HG03342 (cell line): Measurements from ENCODE around the gene CLPSL2.
"Not testable (repeated sequence)": the region's sequence is repeated elsewhere in the genome, so short reads cannot be mapped to it uniquely, and the experiment has no call there.

ENCODE experiments used
- ATAC-seq: cut with Tn5 transposase; IDR thresholded peaks from one replicate; pipeline ENCODE4 v1.9.1; 2021; ENCODE audit warnings: mild to moderate bottlenecking, moderate library complexity; ENCODE audit not compliant: unreplicated experiment

Gene CLPSL2, protein sequence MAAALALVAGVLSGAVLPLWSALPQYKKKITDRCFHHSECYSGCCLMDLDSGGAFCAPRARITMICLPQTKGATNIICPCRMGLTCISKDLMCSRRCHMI

DNA sequence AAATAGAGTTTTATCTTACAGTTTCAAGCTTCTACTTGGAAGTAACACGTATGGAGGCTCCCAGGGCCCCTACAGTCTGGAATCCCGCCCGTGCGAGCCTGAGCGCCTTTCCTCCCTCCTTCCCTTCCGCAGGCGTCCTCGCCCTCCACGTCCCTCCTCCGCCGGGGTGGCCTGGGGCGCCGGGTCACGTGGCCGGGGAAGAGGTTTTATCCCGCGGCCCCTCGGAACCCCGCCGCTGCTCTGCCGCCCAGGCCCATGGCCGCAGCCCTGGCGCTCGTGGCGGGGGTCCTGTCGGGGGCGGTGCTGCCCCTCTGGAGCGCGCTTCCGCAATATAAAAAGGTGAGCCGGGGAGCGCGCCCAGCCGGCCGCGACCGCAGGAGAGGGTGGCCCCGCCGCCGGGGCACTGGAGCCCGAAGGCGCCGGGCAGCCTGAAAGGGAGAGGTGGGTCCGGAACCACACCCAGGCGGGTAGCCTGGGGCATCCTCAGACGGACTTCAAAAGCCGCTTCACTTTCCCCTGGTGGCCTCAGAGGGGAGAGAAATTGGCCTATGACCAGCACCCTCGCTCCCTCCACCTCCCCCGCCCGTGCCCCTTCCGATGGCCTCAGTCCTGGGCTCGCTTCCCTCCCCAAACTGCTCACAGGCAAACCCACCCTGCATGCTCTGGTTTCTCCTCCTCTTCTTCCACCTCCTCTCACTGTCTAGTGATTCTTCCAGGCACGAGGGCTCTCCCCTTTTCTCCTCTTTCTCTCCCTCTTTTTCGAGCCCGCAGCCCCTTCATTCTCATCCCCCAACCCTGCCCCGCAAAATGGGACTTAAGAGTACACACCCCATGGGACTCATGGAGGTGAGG, at the start of gene CLPSL2:
Gene CLPSL2, plus strand, starts transcription at position 235 of the 852 bp plus-strand sequence. Its CDS starts 21 bp downstream, at position 256.
- no peak for ATAC-seq

DNA sequence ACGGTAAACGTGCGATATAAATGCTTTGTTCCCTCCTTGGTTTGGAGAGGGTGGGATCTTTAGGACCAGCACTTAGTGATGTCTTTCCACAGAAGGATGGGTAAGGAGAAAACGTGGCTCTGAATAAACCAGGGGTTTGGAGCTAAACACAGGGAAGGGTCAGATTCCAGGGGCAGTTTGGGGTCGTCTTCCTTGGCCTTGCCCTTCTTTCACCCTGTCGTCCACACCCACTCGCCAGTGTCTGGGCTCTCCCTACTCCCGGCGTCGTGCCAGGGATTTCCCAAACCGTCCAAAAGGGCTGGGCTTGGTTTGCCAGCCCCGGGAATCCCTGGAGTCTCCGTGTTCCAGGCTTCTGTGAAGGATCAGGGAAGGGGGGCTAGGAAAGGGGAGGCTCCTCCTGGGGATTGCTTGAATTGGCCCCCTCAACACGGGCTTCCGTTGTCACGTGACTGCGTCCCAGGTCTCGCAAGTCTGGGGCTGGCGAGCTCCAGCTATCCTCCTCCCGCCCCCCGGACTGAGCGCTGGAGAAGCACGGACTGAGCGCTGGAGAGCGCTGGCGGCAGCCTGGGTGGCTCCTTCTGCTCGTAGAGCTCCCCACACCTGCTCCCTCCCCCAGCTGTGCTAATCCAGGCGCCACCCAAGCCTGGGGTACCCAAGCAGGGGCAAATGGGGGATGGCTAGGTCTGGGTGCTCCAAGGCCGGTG, 49.0 kb upstream of the CLPSL2 start:
- ATAC-seq = peak; percentile 9

DNA sequence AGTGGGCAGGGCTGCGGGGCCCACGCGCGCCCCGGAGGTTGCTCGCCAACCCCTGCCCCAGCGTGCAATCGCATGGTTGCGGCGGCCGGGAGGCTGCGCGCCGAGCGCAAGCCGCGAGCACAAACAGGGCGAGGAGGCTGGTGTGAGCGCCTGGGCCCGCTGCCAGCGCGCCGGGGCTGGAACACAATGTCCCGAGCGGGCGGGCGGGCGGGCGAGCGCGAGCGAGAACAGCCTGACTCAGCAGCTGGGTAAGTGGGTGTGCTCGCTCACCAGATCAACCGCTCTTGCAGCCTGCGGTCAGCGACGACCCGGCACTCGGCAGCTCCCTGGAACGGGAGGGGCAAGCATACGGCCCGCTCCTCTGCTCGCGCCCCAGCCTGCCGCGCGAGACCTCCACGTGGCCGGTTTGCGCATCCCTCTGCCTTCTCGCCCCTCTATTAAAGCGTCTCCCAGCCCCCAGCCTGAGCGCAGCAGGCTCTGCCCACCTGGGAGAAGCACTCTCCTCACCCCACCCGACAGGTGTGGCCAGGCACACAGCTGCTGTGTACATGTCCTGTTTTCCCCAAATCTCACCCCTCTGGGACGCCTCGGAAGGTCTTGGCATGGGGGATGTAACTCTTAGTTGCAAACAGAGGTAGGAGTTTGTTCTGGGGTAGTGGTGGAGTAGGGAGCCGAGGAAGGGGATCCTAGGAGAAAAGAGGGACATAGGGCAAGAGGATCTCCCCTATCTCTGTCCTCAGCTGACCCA, 48.3 kb upstream of the CLPSL2 start:
- peak; percentile 41 for ATAC-seq

DNA sequence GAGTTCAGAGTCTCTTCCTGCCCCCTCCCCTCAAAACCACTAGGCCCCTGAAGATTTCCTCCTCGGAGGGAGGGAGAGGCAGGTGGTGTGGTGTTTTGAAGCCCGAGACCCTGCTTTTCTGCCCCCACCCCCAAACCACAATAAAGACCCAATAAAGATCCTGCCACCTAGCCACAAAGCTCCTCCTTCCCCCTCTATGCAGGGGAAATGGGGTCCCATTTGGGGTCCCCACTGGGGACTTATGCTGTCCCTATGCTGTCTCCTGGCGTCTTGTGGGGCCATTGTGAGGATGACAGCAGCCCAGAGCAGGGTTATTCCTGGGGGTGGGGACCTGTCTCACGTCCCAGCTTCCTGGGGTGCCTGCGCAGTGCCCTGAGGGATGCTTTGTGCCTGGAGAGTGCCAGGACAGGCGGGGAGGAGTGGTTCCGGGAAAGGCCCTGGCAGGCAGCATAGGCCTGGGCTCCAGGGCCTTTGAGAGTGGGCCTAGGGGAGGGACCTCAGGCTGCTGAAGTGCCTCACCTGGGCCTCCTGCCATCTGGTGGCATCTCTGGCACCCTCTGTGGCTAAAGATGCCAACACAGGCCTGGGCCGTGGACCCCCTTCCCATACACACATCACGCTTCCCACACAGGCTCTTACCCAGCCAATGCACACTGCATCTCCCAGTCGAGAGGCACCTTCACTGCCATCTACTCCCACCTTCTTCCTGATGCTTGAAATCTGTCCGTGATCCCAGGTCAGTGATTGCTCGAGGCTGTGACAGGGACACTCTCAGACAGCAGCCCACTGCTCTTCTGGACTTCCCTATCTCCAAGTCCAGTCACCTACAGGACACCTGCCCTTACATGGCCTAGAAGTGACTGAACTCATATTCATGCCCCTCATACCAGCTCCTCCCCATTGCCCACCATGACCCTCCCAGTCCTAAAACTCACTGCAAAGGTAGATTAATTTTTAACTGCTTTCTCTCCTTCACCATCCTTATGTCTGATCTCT, 47.4 kb upstream of the CLPSL2 start:
- ATAC-seq = no peak

DNA sequence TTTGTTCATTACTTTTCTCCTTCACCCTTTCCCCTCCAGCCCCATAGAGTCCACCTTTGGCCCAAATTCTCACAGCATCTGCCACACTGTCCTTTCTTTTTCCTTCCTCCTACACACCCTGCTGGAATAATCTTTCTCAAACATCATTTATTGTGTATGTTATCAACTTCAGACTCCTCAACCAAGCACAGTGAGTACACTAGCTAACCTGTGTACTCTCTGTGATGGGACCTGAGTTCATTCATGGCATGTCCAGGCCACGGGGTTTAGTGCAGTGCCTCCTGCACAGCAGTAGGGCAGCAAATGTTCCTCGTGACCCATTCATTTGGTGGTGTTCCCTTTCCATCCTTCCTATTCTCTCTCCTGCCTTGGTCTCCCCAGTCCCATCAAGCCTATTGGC, 46.7 kb upstream of the CLPSL2 start:
- no peak for ATAC-seq

DNA sequence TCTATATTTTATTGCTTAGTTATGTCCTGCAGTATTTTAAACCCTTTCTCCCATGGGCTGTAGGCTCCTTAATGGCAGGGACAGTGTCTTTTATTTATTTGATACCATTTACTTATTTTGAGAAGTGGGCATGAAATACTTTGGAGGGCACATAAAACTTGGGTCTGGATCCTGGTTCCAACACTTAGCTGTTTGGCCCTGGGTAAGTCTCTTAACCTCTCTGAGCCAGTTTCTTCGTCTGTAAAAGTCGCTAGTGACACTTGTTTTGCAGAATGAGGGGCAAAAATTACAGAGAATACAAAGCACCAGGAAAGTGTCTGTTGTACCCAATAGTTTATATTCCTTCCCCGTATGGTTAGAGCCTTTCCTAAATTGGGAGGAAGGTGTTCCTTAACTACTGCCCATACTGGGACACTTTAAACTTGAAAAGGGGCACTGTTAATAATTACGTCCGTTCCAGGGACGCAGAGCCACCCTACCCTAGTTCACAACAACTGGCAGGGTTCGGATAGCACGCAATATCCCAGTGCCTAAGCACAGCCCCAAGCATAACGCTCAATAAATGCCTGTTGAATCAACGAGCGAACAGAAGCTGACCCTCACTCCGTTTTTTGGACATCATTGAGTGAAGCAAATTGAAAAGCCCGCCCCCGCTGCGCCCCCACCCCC, 45.5 kb upstream of the CLPSL2 start:
- ATAC-seq = no peak

DNA sequence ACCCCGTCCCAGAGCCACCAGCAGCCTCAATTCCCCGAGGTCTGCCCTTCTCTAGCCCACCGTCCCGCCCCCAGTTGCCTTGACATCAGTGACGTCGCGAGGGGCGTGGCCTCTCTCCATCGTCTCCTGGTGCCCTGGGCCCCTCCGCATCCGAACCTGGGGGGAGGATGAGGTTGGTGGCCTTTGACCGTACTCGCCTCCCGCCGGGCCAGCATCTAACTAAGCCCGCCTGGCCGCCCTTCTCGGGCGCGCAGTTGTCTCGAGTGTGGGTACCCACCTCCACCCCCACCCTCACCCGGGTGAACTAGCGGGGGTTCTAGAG, 45.0 kb upstream of the CLPSL2 start:
- peak; percentile 45 for ATAC-seq

DNA sequence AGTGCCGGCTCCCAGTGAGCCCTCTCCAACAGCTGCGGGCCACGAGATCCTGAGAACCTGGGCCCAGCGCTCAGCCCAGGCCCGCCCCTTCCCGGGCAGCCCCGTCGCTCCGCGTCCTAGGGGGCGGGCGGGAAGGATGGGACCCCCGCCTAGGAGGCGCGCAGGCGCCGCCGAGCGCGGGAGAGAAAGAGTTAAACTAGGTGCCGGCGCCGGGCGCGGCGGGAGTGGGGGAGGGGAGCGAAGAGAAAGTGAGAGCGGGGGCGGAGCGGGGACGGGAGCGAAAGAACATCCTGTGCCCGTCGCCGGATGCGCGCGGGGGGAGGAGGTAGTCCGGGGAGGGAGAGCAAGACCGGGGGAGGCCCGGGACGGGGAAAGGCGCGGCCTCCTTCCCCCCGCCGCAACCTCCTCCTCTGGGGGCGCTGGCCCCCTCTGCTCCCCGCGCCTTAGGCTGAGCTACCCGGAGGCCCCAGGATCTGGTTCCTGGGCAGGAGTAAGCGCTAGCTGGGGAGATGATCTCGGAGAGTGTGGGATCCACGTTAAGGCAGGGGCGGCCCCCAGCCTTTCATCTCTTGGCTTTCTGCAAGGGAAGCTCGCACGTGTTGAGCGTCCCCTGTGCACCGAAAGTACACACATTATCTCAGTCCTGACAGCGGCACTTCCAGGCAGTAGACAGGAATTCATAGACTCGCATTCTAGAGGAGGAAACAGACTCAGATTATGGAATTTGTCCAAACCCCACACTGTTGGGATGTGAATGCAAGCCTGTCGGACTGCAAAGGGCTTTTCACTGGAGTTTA, 44.5 kb upstream of the CLPSL2 start:
- peak; percentile 41 for ATAC-seq

DNA sequence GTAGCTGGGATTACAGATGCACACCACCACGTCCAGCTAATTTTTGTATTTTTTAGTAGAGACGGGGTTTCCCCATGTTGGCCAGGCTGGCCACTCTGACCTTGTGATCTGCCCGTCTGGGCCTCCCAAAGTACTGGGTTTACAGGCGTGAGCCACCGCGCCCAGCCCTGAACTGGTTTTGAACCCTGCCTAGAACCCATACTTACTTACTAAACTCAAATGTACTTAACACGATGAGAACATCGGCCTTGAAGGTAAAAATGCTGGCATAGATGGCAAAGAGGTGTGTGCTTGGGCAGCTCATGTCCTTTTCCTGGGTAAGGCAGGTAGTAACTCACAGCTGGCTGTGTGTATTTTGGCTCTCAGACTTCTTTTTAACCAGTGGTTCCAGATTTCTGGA, 42.8 kb upstream of the CLPSL2 start:
- no peak for ATAC-seq

DNA sequence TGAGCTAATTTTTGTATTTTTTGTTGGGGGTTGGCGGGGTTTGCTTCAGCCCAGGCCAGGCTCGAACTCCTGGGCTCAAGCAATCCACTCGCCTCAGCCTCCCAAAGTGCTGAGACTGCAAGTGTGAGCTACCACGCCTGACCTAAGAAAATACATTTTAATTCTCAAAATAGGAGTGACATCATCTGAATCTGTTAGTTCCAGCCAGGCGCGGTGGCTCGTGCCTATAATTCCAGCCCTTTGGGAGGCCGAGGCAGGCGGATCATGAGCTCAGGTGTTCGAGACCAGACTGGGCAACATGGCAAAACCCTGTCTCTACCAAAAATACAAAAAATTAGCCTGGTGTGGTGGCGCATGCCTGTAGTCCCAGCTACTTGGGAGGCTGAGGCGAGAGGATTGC, 42.1 kb upstream of the CLPSL2 start:
- ATAC-seq = not testable (repeated sequence)

DNA sequence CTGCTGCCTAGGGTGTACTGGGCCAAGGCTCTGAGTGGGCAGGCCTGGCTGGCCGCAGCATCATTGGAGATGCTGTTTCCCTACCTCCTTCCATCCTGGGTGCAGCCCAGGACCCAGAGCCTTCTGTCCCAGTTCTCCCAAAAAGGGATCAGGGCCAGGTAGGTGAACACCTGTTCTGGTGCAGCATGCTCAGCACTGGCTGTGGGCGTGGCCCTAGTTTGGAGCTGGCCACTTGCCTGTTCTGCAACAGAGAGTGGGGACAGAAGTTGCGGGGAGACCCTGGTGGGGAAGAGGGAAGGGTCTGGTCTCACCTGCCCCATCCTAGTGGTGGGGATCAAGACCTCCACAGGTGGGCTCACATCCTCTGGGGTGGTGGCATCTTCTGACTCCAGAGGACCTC, 40.9 kb upstream of the CLPSL2 start:
- no peak for ATAC-seq

DNA sequence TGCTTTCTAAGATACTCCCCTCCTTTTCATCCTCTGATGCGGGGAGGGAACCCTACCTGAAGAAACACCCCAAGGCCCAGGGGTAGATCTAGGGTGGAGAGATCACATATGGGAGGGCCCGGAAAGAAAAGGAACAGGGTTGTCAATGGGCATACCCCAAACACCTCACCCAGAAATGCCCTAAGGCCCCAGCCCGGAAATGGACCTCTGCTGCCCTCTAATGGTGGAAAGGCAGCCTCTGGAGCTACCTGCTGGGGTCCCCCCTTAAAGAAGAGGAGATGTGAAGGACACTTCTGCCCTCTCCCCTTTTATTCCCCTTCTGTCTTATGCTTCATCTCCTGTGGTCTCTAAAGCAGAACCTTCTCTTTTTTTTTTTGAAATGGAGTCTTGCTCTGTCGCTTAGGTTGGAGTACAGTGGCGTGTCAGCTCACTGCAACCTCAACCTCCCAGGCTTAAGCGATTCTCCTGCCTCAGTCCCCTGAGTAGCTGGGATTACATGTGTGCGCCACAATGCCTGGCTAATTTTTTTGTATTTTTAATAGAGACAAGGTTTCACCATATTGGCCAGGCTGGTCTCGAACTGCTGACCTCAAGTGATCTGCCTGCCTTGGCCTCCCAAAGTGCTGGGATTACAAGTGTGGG, 40.0 kb upstream of the CLPSL2 start:
- ATAC-seq = no peak

DNA sequence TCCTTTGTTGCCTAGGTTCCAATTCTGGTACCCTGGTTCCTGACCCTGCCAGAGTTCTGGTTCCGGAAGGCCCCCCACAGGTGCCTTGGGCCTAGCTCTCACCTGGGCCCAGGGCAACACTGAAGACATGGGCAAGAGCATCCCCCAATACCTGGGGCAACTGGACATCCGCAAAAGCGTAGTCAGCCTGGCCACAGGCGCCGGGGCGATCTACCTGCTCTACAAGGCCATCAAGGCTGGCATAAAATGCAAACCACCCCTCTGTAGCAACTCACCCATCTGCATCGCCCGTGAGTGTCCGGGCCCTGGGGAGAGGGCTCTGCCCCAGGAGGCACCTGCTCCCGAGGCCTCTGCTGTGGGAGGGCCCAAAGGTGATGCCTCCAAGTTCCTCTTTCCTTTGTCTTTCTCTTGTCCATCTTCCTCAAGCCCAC, 39.4 kb upstream of the CLPSL2 start, which contains the start of gene ARMC12:
Gene ARMC12, plus strand, starts transcription at position 51 of the 431 bp plus-strand sequence. Its CDS starts 77 bp downstream, at position 128.
- no peak for ATAC-seq

DNA sequence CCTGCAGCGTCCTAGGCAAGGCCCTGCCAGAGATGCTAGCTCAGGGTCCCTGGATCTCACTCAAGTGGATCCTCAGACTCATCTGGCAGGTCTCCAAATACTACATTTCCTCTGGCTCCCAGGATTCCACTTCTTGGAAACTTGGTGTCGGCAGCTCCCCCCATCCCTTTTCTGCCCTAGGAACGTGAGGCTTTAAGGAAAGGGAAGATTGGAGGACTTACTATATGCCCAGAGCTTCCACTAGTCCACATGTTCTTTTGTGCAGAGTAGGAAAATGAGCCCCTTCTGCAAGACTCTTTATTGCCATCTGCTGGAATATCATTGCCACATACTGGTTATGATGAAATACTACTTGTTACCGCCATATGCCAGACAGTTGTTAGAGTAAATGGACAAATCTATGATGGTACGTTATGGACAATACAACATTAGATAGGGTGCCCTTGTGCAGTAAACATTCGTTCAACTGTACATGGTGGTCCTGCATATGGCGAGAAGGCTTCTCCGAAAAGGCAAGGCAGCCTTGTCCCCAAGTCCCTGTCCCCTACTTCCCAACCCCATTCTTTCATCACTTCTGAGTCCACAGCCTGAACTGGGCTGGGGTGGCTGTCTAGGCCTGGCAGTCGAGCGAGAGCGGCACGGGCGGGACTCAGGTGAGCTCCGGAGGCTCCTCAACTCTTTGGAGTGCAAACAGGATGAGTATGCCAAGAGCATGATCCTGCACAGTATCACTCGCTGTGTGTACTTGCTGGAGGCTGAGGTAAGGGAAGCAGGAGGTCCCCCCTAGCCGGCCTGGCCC, 38.8 kb upstream of the CLPSL2 start:
- ATAC-seq = no peak

DNA sequence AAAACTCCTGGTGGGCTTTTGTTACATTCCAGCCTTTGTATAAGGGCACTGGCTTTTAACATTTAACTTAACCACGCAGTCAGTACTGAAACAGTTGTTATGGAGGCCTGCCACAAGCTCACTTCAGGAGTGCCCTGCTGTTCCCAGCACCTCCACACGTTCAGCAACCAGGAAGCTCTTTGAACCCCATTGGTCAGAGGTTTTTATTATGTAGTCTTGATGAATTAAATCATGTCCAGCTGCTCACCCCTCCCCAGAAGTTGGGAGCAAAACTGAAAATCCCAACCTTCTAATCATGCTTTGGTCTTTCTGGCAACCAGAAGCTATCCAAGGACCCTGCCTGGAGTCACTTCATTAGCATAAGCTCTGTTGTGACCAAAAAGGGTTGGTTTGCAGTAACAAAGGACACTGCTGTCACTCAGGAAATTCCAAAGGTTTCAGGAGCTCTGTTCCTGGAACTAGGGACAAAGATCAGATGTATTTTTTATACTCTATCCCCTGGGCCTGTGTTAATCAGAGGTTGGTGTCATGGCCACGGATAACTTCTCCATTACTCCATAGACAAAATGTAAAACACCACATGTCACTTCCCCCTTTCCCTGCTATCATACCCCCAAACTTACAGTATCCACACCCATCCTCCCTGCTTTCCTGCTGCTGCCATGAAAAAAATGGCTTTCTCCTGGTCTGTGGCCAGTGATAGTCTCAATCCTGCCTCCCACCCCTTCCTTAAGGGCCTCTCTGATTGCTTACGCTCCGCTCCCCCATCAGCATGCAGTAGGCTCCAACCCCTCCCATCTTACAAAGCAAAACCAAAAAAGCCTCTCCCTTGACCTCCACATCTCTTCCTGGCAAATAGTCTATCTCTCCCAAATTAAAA, 36.5 kb upstream of the CLPSL2 start:
- ATAC-seq = no peak

DNA sequence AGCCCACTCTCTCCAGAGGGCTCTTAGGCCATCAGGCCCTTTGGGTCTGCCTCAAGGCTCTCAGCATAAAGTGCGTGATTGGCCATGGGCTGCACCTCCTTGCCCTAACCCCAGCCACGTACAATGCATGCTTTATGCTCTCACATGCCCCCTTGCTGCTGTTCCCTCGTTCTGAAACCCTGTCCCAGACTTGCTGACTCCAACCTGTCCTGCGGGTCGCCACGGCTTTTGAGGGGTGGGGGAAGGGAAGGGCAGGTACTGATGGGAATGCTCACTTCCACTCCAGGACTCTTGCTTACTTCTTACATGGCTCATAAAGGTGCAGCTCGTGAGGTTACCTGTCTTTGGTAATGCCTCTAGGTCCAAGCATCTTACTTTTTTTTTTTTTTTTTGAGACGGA, 33.6 kb upstream of the CLPSL2 start:
- no peak for ATAC-seq
